Activated CD4-positive, alpha-beta memory T cell treated with anti-CD3 and anti-CD28 coated beads for 36 hours (primary cell): Measurements from ENCODE around the gene SSRP1. TPM values are rescaled to one million over a fixed set of nuclear protein-coding genes. Genes with fewer than 3 reads are reported as not detected.
"Not testable (repeated sequence)": the region's sequence is repeated elsewhere in the genome, so short reads cannot be mapped to it uniquely, and the experiment has no call there.

ENCODE experiments used
- CTCF ChIA-PET: fragments of 350-600 bp; sonication (Branson Sonifier 250); formaldehyde crosslinking; loops from one replicate; lab custom pipeline; 2021; ENCODE audit warnings: antibody characterized with exemption, inconsistent platforms; lab: Charles Lee
- POLR2A ChIA-PET: fragments of 350-600 bp; sonication (Branson Sonifier 250); formaldehyde crosslinking; loops from one replicate; lab custom pipeline; 2021; ENCODE audit warnings: antibody characterized with exemption; lab: Charles Lee
- DNase-seq: peaks from one replicate; pipeline ENCODE4 v3.0.0-alpha.2; 2020
- H3K27ac Mint-ChIP-seq: one replicate; pipeline ENCODE4 v1.8.0; 2021; ENCODE audit warnings: mixed read lengths
- H3K27me3 Mint-ChIP-seq: one replicate; pipeline ENCODE4 v1.8.0; 2021; ENCODE audit warnings: mixed read lengths
- H3K36me3 Mint-ChIP-seq: one replicate; pipeline ENCODE4 v1.8.0; 2021; ENCODE audit warnings: mixed read lengths
- H3K4me1 Mint-ChIP-seq: one replicate; pipeline ENCODE4 v1.8.0; 2021; ENCODE audit warnings: low read depth, mixed read lengths
- H3K4me3 Mint-ChIP-seq: one replicate; pipeline ENCODE4 v1.8.0; 2021; ENCODE audit warnings: mild to moderate bottlenecking, mixed read lengths
- H3K9me3 Mint-ChIP-seq: one replicate; pipeline ENCODE4 v1.8.0; 2021; ENCODE audit warnings: mixed read lengths
- intact Hi-C: fragments of 100-400 bp; cut with micrococcal nuclease; formaldehyde crosslinking; loops from one replicate; pipeline ENCODE4 v1.15.1; 2023
- total RNA-seq, 2 experiments: library from RNA; stranded (reverse); gene quantifications; one replicate each; pipeline ENCODE4 v1.2.3, GENCODE V29; 2021

SSRP1 gene
- total RNA-seq, 2 experiments from 2014 or later = 256 to 262 TPM

GRCh38 chr11:57347336-57347735 is 11.6 kb upstream of the SSRP1 start:
- DNase-seq = no peak
- H3K36me3 Mint-ChIP-seq = no peaks in the 10 kb centered on the region
- no peak overlapping the region for H3K27ac Mint-ChIP-seq
- POLR2A ChIA-PET = no interaction called here
- peaks cover 4% of the 10 kb centered on the region for H3K27me3 Mint-ChIP-seq
- H3K4me1 Mint-ChIP-seq = peaks cover 2% of the 10 kb centered on the region
- intact Hi-C loops = loop anchor here (5.0 to 10.0 kb wide), 2 partner anchors 180 to 503 kb away; no protein-coding TSS in a partner anchor
- no peak overlapping the region for H3K4me3 Mint-ChIP-seq
- H3K9me3 Mint-ChIP-seq = peaks cover 5% of the 10 kb centered on the region
- CTCF ChIA-PET = interaction anchor here (0.8 to 4.9 kb wide), 7 partner anchors 10 to 297 kb away, joined by 3 to 43 read pairs (median 5); partner anchors contain the start of gene SSRP1

- H3K36me3 Mint-ChIP-seq = no peaks in the 10 kb centered on the region
- H3K9me3 Mint-ChIP-seq = no peaks in the 10 kb centered on the region
- no peak overlapping the region for H3K4me3 Mint-ChIP-seq
- intact Hi-C loops = loop anchor here (1.0 to 10.0 kb wide), 5 partner anchors 113 to 501 kb away; no protein-coding TSS in a partner anchor
- H3K27me3 Mint-ChIP-seq = peaks cover 2% of the 10 kb centered on the region
- peak; percentile 76 for DNase-seq
- ChIA-PET CTCF (interaction anchor here (0.6 to 4.9 kb wide), 35 partner anchors 9 to 941 kb away, joined by 3 to 43 read pairs (median 4); partner anchors contain the start of genes MED19, RTN4RL2, SLC43A1 and SSRP1), POLR2A (no interaction called here)
- H3K4me1 Mint-ChIP-seq = peaks cover 2% of the 10 kb centered on the region
- no peak overlapping the region for H3K27ac Mint-ChIP-seq
Observed at GRCh38 chr11:57345555-57346211, 10.0 kb upstream of the SSRP1 start.

GRCh38 chr11:57344826-57345225 is 9.1 kb upstream of the SSRP1 start:
- Mint-ChIP-seq H3K27ac (no peak overlapping the region), H3K36me3 (no peaks in the 10 kb centered on the region), H3K27me3 (peaks cover under 1% of the 10 kb centered on the region), H3K4me1 (peaks cover under 1% of the 10 kb centered on the region), H3K9me3 (no peaks in the 10 kb centered on the region), H3K4me3 (no peak overlapping the region)
- CTCF ChIA-PET = interaction anchor here (0.8 to 4.9 kb wide), 6 partner anchors 10 to 139 kb away, joined by 3 to 43 read pairs (median 8); partner anchors contain the start of gene SSRP1
- POLR2A ChIA-PET = no interaction called here
- intact Hi-C loops = loop anchor here (1.0 to 10.0 kb wide), 6 partner anchors 114 to 500 kb away; no protein-coding TSS in a partner anchor
- DNase-seq = no peak

- DNase-seq = no peak
- H3K9me3 Mint-ChIP-seq = no peaks in the 10 kb centered on the region
- POLR2A ChIA-PET = no interaction called here
Observed at GRCh38 chr11:57343825-57344224, 8.1 kb upstream of the SSRP1 start.

GRCh38 chr11:57342702-57343101 is 7.0 kb upstream of the SSRP1 start:
- H3K4me3 Mint-ChIP-seq = no peak overlapping the region
- H3K4me1 Mint-ChIP-seq = no peaks in the 10 kb centered on the region
- POLR2A ChIA-PET = no interaction called here
- H3K9me3 Mint-ChIP-seq = no peaks in the 10 kb centered on the region
- no peaks in the 10 kb centered on the region for H3K27me3 Mint-ChIP-seq
- no peaks in the 10 kb centered on the region for H3K36me3 Mint-ChIP-seq
- intact Hi-C loops = loop anchor here (5.0 to 10.0 kb wide), 2 partner anchors 460 to 498 kb away; no protein-coding TSS in a partner anchor
- H3K27ac Mint-ChIP-seq = no peak overlapping the region
- no peak for DNase-seq
- CTCF ChIA-PET = interaction anchor here (0.6 to 2.2 kb wide), 5 partner anchors 18 to 149 kb away, joined by 3 to 6 read pairs (median 3); no protein-coding TSS in a partner anchor

More at GRCh38 chr11:57343825-57344224, 8.1 kb upstream of the SSRP1 start:
- Mint-ChIP-seq H3K4me1 (no peaks in the 10 kb centered on the region), H3K36me3 (no peaks in the 10 kb centered on the region), H3K4me3 (no peak overlapping the region), H3K27me3 (no peaks in the 10 kb centered on the region), H3K27ac (no peak overlapping the region)
- CTCF ChIA-PET = interaction anchor here (1.0 to 2.2 kb wide), 6 partner anchors 16 to 301 kb away, joined by 3 to 6 read pairs (median 3); no protein-coding TSS in a partner anchor
- intact Hi-C loops = loop anchor here (2.0 to 10.0 kb wide), 4 partner anchors 115 to 499 kb away; no protein-coding TSS in a partner anchor

- Mint-ChIP-seq H3K4me1 (peaks cover 5% of the 10 kb centered on the region), H3K36me3 (no peaks in the 10 kb centered on the region), H3K27ac (no peak overlapping the region), H3K9me3 (no peaks in the 10 kb centered on the region), H3K27me3 (no peaks in the 10 kb centered on the region), H3K4me3 (no peak overlapping the region)
- no peak for DNase-seq
- ChIA-PET POLR2A (no interaction called here), CTCF (interaction anchor here (2.2 kb wide), 1 partner anchor 117 kb away, joined by 6 read pairs; no protein-coding TSS in a partner anchor)
- intact Hi-C loops = loop anchor here (5.0 to 10.0 kb wide), 2 partner anchors 461 to 497 kb away; no protein-coding TSS in a partner anchor
Observed at GRCh38 chr11:57341250-57341808, 5.6 kb upstream of the SSRP1 start.

- Mint-ChIP-seq H3K9me3 (no peaks in the 10 kb centered on the region), H3K4me1 (peaks cover 10% of the 10 kb centered on the region), H3K27ac (no peak overlapping the region), H3K4me3 (no peak overlapping the region), H3K27me3 (no peaks in the 10 kb centered on the region), H3K36me3 (no peaks in the 10 kb centered on the region)
- POLR2A ChIA-PET = no interaction called here
- intact Hi-C loops = loop anchor here (5.0 to 10.0 kb wide), 2 partner anchors 462 to 495 kb away; no protein-coding TSS in a partner anchor
- DNase-seq = no peak
- CTCF ChIA-PET = interaction anchor here (0.7 to 1.4 kb wide), 3 partner anchors 152 to 305 kb away, joined by 3 to 8 read pairs (median 3); no protein-coding TSS in a partner anchor
Observed at GRCh38 chr11:57340039-57340615, 4.4 kb upstream of the SSRP1 start.

GRCh38 chr11:57339328-57339727 is 3.6 kb upstream of the SSRP1 start:
- CTCF ChIA-PET = interaction anchor here (1.4 to 4.8 kb wide), 2 partner anchors 14 to 305 kb away, joined by 8 to 28 read pairs; partner anchors contain the start of gene TNKS1BP1
- H3K4me3 Mint-ChIP-seq = no peak overlapping the region
- peaks cover 5% of the 10 kb centered on the region for H3K36me3 Mint-ChIP-seq
- H3K4me1 Mint-ChIP-seq = peaks cover 17% of the 10 kb centered on the region
- no peaks in the 10 kb centered on the region for H3K9me3 Mint-ChIP-seq
- POLR2A ChIA-PET = interaction anchor here (0.6 kb wide), 1 partner anchor 126 kb away, joined by 3 read pairs; no protein-coding TSS in a partner anchor
- H3K27ac Mint-ChIP-seq = no peak overlapping the region
- DNase-seq = no peak
- no peaks in the 10 kb centered on the region for H3K27me3 Mint-ChIP-seq
- intact Hi-C loops = loop anchor here (5.0 kb wide), 2 partner anchors 228 to 308 kb away; partner anchors contain the start of genes UBE2L6 and YPEL4

GRCh38 chr11:57338142-57338541 is 2.5 kb upstream of the SSRP1 start, which contains the start of gene P2RX3:
Gene P2RX3, plus strand, starts transcription at chr11:57338352. Its CDS starts 199 bp downstream, at chr11:57338551.
- H3K4me3 Mint-ChIP-seq = no peak within 1 kb of the TSS
- POLR2A ChIA-PET = no interaction called here
- CTCF ChIA-PET = interaction anchor here (0.7 to 4.8 kb wide), 5 partner anchors 13 to 303 kb away, joined by 3 to 28 read pairs (median 3); partner anchors contain the start of gene TNKS1BP1
- intact Hi-C loops = loop anchor here (5.0 kb wide), 2 partner anchors 229 to 309 kb away; partner anchors contain the start of genes UBE2L6 and YPEL4
- H3K27me3 Mint-ChIP-seq = no peaks in the 10 kb centered on the region
- H3K4me1 Mint-ChIP-seq = peaks cover 29% of the 10 kb centered on the region
- no peak for DNase-seq
- no peaks in the 10 kb centered on the region for H3K9me3 Mint-ChIP-seq
- no peak within 1 kb of the TSS for H3K27ac Mint-ChIP-seq
- H3K36me3 Mint-ChIP-seq = peaks cover 12% of the 10 kb centered on the region

GRCh38 chr11:57336856-57337255 is 1.2 kb upstream of the SSRP1 start:
- H3K4me1 Mint-ChIP-seq = peaks cover 39% of the 10 kb centered on the region
- DNase-seq, H3K27me3 Mint-ChIP-seq, H3K9me3 Mint-ChIP-seq: not testable (repeated sequence)
- intact Hi-C loops = loop anchor here (1.0 to 5.0 kb wide), 3 partner anchors 193 to 310 kb away; partner anchors contain the start of genes TIMM10, UBE2L6 and YPEL4
- H3K36me3 Mint-ChIP-seq = peaks cover 24% of the 10 kb centered on the region
- POLR2A ChIA-PET = interaction anchor here (0.9 kb wide), 1 partner anchor 11 kb away, joined by 4 read pairs; the partner anchor contains the start of gene TNKS1BP1
- H3K27ac Mint-ChIP-seq = peak overlapping the region; percentile 98
- CTCF ChIA-PET = interaction anchor here (0.6 to 4.8 kb wide), 4 partner anchors 9 to 190 kb away, joined by 3 to 28 read pairs (median 6); partner anchors contain the start of gene TNKS1BP1
- peak overlapping the region; percentile 91 for H3K4me3 Mint-ChIP-seq
